Esophagus muscularis mucosa (tissue), 4 donors: Measurements from ENCODE around the gene LMF1. TPM values are rescaled to one million over a fixed set of nuclear protein-coding genes. Genes with fewer than 3 reads are reported as not detected.
"Not testable (repeated sequence)": the region's sequence is repeated elsewhere in the genome, so short reads cannot be mapped to it uniquely, and the experiment has no call there.

Experiments
- DNase-seq: peaks from one replicate; pipeline ENCODE4 v3.0.0-alpha.2; 2017; ENCODE audit errors: extremely low spot score
- H3K27ac ChIP-seq, 4 donors: fragments of 200-600 bp; sonication (generic); replicated peaks in 1 of 4; 1 replicate in 3 of 4; 2 replicates in 1 of 4; pipeline ENCODE4 v1.5.1; 2016 to 2019; ENCODE audit warnings: mild to moderate bottlenecking in 1 of 4
- H3K27me3 ChIP-seq, 4 donors: fragments of 200-600 bp; sonication (generic); one replicate each; pipeline versions ENCODE4 v1.5.1 to v1.6.0; 2016 to 2019
- H3K36me3 ChIP-seq, 4 donors: fragments of 200-600 bp; sonication (generic); one replicate each; pipeline ENCODE4 v1.5.1; 2016 to 2019
- H3K4me1 ChIP-seq, 4 donors: fragments of 200-600 bp; sonication (generic); one replicate each; pipeline ENCODE4 v1.5.1; 2016 to 2019
- H3K4me3 ChIP-seq, 4 donors: fragments of 200-600 bp; sonication (generic); 1 replicate in 2 of 4; 2 replicates in 2 of 4; pipeline ENCODE4 v1.5.1; 2016 to 2019; ENCODE audit warnings: mild to moderate bottlenecking in 4 of 4, moderate library complexity in 1 of 4
- H3K9me3 ChIP-seq, 4 donors: fragments of 200-600 bp; sonication (generic); 1 replicate in 3 of 4; 2 replicates in 1 of 4; pipeline ENCODE4 v1.5.1; 2016 to 2019
- EP300 ChIP-seq: sonication (generic); formaldehyde crosslinking; IDR thresholded peaks from one replicate; pipeline ENCODE4 v1.6.1; 2017; ENCODE audit warnings: antibody characterized with exemption
- POLR2A ChIP-seq: fragments of 450-650 bp; IDR thresholded peaks from one replicate; pipeline ENCODE4 v1.6.1; 2017; ENCODE audit warnings: antibody characterized with exemption, moderate library complexity, mild to moderate bottlenecking, low read depth
- POLR2AphosphoS5 ChIP-seq, 2 donors: sonication (generic); formaldehyde crosslinking; IDR thresholded peaks; one replicate each; pipeline ENCODE4 v1.6.1; 2017; ENCODE audit warnings: antibody characterized with exemption in 2 of 2
- WGBS: methylation state at CpG from one replicate; pipeline ENCODE4 v1.1.5; 2018; 5-methylcytosine and 5-hydroxymethylcytosine counted together
- intact Hi-C: fragments of 100-400 bp; cut with DNase I; formaldehyde crosslinking; loops from one replicate; pipeline ENCODE4 v1.15.1; 2023
- total RNA-seq, 4 donors: library from RNA; depleted of rRNA; stranded (reverse); fragments of >200 nt; gene quantifications; one replicate each; pipeline versions ENCODE4 v1.1.0 to v1.2.1, GENCODE V29; 2016
- TF ChIP-seq, protein P1 (sequence below), 3 experiments: fragments of 200-600 bp in 2 of 3; fragments of 450-650 bp in 1 of 3; sonication (generic) in 2 of 3; IDR thresholded peaks; one replicate each; pipeline ENCODE4 v1.5.1; 2017 to 2019; ENCODE audit warnings: antibody characterized with exemption in 3 of 3, mild to moderate bottlenecking in 2 of 3, moderate library complexity in 1 of 3

LMF1 gene
- total RNA-seq, 4 donors from 2014 or later = 14.5 to 32.0 (median 23.8) TPM

DNA sequence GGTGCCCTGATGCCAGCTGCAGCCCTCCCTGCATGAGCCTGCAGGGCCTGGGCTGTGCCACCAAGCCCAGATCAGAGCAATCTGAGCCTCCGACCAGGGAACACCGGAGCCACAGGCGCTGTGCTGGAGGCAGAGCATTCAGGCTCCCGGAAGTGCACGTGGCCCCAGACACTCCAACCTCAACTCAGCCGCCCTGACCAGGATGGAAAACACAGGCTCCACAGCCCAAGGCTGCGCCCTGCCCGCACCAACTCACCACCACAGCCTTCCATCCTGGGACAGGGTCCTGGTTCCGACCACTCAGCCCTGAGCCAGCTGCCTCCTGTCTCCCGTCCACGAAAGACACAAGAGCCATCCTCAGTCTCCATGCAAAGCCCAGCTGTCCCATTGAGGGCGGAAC lies 18.5 kb downstream of the LMF1 start:
- H3K27ac ChIP-seq = no peak overlapping the region
- TF ChIP-seq POLR2AphosphoS5 (IDR thresholded peaks at IDR 0.05) (no peak), POLR2A (no peak), EP300 (no peak)
- TF ChIP-seq, protein P1, sequence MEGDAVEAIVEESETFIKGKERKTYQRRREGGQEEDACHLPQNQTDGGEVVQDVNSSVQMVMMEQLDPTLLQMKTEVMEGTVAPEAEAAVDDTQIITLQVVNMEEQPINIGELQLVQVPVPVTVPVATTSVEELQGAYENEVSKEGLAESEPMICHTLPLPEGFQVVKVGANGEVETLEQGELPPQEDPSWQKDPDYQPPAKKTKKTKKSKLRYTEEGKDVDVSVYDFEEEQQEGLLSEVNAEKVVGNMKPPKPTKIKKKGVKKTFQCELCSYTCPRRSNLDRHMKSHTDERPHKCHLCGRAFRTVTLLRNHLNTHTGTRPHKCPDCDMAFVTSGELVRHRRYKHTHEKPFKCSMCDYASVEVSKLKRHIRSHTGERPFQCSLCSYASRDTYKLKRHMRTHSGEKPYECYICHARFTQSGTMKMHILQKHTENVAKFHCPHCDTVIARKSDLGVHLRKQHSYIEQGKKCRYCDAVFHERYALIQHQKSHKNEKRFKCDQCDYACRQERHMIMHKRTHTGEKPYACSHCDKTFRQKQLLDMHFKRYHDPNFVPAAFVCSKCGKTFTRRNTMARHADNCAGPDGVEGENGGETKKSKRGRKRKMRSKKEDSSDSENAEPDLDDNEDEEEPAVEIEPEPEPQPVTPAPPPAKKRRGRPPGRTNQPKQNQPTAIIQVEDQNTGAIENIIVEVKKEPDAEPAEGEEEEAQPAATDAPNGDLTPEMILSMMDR (IDR thresholded peaks at IDR 0.05) = no peak
- H3K9me3 ChIP-seq = no peaks in the 10 kb centered on the region
- no peak overlapping the region for H3K4me3 ChIP-seq
- no peaks in the 10 kb centered on the region for H3K4me1 ChIP-seq
- intact Hi-C loops = no loop called here
- no peaks in the 10 kb centered on the region for H3K27me3 ChIP-seq
- peaks cover 16 to 40% (median 27%) of the 10 kb centered on the region in 4 donors for H3K36me3 ChIP-seq
- DNase-seq = no peak
- 93% methylated on average over 11 of the region's 12 CpGs for WGBS

DNA sequence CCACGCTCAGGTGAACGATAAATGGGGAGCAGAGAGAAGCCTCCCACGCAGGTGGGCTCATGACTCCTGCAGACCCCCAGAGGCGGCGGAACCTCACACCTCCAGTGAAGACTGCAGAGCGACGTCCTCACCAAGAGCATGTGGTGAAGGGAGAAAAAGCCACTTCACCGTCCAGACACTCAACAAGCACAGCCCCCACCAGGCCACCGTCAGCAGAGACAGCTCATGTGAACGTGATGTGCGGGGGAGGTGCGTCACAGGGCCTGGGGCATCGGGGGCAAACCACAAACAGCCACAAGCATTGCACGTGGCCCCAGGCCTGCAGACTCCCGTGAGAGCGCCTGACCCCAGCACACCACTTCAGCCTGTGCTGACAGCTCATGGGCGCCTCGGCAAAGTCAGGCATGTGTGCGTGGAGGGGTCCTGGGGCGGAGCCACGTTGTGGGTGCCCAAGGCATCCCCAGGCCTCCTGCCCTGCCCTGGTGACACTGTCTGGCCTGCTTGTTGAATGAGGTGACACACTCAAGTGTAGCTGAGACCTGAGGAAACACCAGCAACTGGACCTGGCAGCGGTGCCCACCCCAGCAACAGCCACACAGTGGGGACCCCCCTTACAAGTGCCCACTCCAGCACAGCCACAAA lies 19.0 kb downstream of the LMF1 start:
- Histone ChIP-seq H3K4me1 (no peaks in the 10 kb centered on the region), H3K4me3 (no peak overlapping the region), H3K9me3 (no peaks in the 10 kb centered on the region), H3K36me3 (peaks cover 20 to 46% (median 33%) of the 10 kb centered on the region in 4 donors), H3K27me3 (no peaks in the 10 kb centered on the region), H3K27ac (no peak overlapping the region)
- intact Hi-C loops = no loop called here
- TF ChIP-seq POLR2A = no peak
- no peak for TF ChIP-seq EP300
- no peak for TF ChIP-seq POLR2AphosphoS5 (IDR thresholded peaks at IDR 0.05)
- 90% methylated on average over 14 of the region's 22 CpGs for WGBS
- no peak for DNase-seq

DNA sequence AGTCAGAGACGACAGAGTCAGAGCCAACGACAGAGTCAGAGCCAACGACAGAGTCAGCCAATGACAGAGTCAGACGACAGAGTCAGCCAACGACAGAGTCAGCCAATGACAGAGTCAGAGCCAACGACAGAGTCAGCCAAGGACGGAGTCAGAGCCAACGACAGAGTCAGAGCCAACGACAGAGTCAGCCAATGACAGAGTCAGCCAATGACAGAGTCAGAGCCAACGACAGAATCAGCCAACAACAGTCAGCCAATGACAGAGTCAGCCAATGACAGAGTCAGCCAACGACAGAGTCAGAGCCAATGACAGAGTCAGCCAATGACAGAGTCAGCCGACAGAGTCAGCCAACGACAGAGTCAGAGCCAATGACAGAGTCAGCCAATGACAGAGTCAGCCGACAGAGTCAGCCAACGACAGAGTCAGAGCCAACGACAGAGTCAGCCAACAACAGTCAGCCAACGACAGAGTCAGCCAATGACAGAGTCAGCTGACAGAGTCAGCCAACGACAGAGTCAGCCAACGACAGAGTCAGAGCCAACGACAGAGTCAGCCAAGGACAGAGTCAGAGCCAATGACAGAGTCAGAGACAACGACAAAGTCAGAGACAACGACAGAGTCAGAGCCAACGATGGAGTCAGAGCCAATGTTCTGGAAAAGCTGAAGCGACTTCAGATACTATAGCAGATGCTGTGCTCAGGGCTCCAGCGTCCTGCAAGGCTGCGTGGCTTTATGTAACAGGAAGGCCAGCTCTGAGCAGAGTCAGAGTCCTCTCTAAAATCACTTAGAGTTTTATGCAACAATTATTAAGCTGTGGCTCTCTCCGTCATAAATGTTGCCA lies 19.8 kb downstream of the LMF1 start:
- DNase-seq, H3K9me3 ChIP-seq, intact Hi-C loops, H3K4me1 ChIP-seq, H3K27ac ChIP-seq, H3K4me3 ChIP-seq, H3K27me3 ChIP-seq: not testable (repeated sequence)
- H3K36me3 ChIP-seq = peaks cover 28 to 53% (median 41%) of the 10 kb centered on the region in 4 donors
- WGBS = 77% methylated on average over 26 of the region's 27 CpGs

DNA sequence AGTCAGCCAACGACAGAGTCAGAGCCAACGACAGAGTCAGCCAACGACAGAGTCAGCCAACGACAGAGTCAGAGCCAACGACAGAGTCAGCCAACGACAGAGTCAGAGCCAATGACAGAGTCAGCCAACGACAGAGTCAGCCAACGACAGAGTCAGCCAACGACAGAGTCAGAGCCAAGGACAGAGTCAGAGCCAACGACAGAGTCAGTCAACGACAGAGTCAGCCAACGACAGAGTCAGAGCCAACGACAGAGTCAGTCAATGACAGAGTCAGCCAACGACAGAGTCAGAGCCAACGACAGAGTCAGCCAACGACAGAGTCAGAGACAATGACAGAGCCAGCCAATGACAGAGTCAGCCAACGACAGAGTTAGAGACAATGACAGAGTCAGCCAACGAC lies 22.0 kb downstream of the LMF1 start:
- H3K27ac ChIP-seq, intact Hi-C loops, H3K27me3 ChIP-seq, DNase-seq, H3K4me3 ChIP-seq, H3K4me1 ChIP-seq, H3K9me3 ChIP-seq: not testable (repeated sequence)
- 65% methylated on average over 18 of the region's 18 CpGs for WGBS
- peaks cover 24 to 52% (median 41%) of the 10 kb centered on the region in 4 donors for H3K36me3 ChIP-seq

DNA sequence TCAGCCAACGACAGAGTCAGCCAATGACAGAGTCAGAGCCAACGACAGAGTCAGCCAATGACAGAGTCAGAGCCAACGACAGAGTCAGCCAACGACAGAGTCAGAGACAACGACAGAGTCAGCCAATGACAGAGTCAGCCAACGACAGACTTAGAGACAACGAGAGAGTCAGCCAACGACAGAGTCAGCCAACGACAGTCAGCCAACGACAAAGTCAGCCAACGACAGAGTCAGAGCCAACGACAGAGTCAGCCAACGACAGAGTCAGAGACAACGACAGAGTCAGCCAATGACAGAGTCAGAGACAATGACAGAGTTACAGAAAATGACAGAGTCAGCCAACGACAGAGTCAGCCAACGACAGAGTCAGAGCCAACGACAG lies 22.9 kb downstream of the LMF1 start:
- H3K27me3 ChIP-seq = not testable (repeated sequence)

DNA sequence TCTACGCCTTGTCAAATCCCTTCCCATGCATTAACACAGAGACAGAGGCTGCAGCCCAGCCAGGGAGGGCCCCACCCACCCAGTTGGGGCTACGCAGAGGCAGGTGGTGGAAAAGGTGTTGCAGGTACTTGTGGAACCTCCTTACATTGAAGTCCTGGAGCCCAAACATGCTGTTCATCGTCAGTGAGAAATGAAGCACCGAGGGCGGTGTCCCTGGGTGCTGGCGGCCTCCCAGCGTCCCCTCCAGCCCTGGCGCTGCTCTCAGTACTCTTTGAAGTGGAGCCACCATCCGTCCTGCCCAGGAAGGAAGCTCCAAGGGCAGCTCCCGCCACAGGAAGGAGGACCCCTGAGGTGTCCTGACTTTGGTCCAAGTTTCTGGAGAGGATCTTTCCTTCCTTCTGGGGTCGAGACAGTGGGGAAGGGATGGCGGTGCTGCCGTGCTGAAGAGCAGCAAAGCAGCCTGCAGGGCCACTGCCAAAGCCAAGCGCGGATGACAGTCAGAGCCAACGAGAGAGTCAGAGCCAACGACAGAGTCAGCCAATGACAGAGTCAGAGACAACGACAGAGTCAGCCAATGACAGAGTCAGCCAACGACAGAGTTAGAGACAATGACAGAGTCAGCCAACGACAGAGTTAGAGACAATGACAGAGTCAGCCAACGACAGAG lies 23.4 kb downstream of the LMF1 start:
- peaks cover 26 to 51% (median 39%) of the 10 kb centered on the region in 4 donors for H3K36me3 ChIP-seq
- TF ChIP-seq POLR2AphosphoS5 (IDR thresholded peaks at IDR 0.05) = no peak
- TF ChIP-seq, protein P1 (IDR thresholded peaks at IDR 0.05) = no peak
- no peak for TF ChIP-seq POLR2A
- no peak for TF ChIP-seq EP300
- intact Hi-C loops = no loop called here
- WGBS = 85% methylated on average over 20 of the region's 21 CpGs
- no peak overlapping the region for H3K4me3 ChIP-seq
- no peak overlapping the region for H3K27ac ChIP-seq
- no peaks in the 10 kb centered on the region for H3K27me3 ChIP-seq
- DNase-seq = no peak
- no peaks in the 10 kb centered on the region for H3K4me1 ChIP-seq
- H3K9me3 ChIP-seq = peaks cover 0 to 4% (median 2%) of the 10 kb centered on the region in 4 donors

More for the DNA sequence above, 22.9 kb downstream of the LMF1 start:
- H3K4me1 ChIP-seq, H3K27ac ChIP-seq, H3K4me3 ChIP-seq, intact Hi-C loops, H3K9me3 ChIP-seq, DNase-seq: not testable (repeated sequence)
- WGBS = 72% methylated on average over 17 of the region's 17 CpGs
- H3K36me3 ChIP-seq = peaks cover 24 to 52% (median 41%) of the 10 kb centered on the region in 4 donors
